AG04449 (cell line): ENCODE results near the gene ADCY7.

Experiments used
- CTCF ChIA-PET: fragments of 350-600 bp; formaldehyde crosslinking; extraction: SDS; loops from one replicate; lab custom pipeline; 2021; ENCODE audit warnings: antibody characterized with exemption; lab: Yijun Ruan, JAX
- POLR2A ChIA-PET: fragments of 400-600, 350-600 bp; formaldehyde crosslinking; extraction: SDS; loops from one replicate; lab custom pipeline; 2020; ENCODE audit warnings: antibody characterized with exemption, inconsistent platforms; lab: Yijun Ruan, JAX
- DNase-seq: peaks from one replicate; pipeline ENCODE4 v3.0.0-alpha.2; 2010; ENCODE audit warnings: low read depth, low spot score
- H3K4me3 ChIP-seq: 2 replicates; pipeline ENCODE4 v1.5.1; 2011; ENCODE audit warnings: low read depth, mild to moderate bottlenecking, control low read depth, low read length
- TF ChIP-seq, protein P1 (sequence below): IDR thresholded peaks from one replicate; pipeline ENCODE4 v1.5.1; 2011; ENCODE audit warnings: mild to moderate bottlenecking, moderate library complexity, low read length, control low read depth, inconsistent platforms; ENCODE audit not compliant: insufficient read depth; ENCODE audit errors: missing control alignments

ADCY7 gene

DNA sequence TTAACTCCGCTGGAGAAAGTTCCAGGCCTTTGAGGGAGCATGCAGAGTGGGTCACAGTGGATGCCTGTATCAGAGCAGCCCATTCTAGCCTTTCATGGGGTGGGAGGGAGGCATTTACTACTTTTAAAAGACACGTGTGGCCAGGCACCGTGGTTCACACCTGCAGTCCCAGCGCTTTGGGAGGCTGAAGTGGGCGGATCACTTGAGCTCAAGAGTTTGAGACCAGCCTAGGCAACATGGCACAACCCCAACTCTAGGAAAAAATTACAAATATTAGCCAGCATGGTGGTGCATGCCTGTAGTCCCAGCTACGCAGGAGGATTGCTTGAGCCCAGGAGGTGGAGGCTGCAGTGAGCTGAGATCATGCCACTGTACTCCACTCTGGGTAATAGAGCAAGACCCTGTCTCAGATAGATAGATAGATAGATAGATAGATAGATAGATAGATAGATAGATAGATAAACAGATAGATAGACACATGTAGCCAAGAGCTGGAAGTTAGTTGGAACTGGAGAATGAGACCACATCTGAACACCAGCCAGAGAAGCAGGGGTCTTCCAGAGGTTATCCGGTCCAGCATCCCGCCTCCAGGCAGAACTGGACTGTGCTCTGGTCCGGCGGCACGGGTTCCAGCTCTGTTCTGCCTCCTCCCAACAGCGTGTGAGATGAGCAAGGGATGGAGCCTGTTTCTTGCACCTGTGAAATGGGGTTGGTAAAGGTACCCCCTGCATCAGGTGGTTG, 3.6 kb downstream of the ADCY7 start:
- ChIA-PET CTCF (interaction anchor here (1.4 kb wide), 1 partner anchor 10 kb away, joined by 4 read pairs; no protein-coding TSS in a partner anchor), POLR2A (no interaction called here)
- TF ChIP-seq, protein P1, sequence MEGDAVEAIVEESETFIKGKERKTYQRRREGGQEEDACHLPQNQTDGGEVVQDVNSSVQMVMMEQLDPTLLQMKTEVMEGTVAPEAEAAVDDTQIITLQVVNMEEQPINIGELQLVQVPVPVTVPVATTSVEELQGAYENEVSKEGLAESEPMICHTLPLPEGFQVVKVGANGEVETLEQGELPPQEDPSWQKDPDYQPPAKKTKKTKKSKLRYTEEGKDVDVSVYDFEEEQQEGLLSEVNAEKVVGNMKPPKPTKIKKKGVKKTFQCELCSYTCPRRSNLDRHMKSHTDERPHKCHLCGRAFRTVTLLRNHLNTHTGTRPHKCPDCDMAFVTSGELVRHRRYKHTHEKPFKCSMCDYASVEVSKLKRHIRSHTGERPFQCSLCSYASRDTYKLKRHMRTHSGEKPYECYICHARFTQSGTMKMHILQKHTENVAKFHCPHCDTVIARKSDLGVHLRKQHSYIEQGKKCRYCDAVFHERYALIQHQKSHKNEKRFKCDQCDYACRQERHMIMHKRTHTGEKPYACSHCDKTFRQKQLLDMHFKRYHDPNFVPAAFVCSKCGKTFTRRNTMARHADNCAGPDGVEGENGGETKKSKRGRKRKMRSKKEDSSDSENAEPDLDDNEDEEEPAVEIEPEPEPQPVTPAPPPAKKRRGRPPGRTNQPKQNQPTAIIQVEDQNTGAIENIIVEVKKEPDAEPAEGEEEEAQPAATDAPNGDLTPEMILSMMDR: no peak

DNA sequence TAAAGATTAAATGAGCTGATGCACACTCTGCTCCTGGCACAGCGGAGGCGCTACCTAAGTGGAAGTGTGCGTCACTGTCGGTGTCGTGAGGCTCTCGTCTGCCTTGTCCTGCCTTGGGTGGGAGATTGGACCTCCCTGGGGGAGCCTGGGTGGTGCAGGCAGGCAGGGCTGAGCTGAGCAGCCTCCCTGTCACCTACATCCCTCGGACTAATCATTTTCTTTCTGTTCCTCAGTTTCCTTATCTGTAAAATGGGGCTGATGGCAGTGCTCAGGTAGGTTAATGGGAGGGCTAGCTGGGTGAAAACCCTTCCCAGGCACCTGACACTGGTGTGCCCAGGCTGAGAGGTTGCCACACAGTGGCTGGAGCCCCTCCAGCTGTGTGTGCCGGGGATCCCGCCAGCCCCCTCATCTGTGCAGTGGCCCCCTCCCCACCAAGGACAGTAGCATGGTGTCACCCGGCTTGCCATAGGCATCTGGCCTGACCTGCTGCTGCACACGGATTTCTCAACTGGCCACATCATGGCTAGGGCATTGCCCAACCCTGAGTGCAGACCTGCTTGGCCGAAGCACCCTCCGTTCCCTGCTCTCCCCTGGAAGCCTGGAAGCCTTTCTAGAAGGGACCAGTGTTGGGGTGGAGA, 4.3 kb downstream of the ADCY7 start:
- H3K4me3 ChIP-seq: no peak overlapping the region
- ChIA-PET CTCF (interaction anchor here (1.4 kb wide), 1 partner anchor 10 kb away, joined by 4 read pairs; no protein-coding TSS in a partner anchor), POLR2A (no interaction called here)
- DNase-seq: no peak
- TF ChIP-seq, protein P1: no peak

More for the DNA sequence above, 3.6 kb downstream of the ADCY7 start:
- H3K4me3 ChIP-seq: no peak overlapping the region
- DNase-seq: no peak

DNA sequence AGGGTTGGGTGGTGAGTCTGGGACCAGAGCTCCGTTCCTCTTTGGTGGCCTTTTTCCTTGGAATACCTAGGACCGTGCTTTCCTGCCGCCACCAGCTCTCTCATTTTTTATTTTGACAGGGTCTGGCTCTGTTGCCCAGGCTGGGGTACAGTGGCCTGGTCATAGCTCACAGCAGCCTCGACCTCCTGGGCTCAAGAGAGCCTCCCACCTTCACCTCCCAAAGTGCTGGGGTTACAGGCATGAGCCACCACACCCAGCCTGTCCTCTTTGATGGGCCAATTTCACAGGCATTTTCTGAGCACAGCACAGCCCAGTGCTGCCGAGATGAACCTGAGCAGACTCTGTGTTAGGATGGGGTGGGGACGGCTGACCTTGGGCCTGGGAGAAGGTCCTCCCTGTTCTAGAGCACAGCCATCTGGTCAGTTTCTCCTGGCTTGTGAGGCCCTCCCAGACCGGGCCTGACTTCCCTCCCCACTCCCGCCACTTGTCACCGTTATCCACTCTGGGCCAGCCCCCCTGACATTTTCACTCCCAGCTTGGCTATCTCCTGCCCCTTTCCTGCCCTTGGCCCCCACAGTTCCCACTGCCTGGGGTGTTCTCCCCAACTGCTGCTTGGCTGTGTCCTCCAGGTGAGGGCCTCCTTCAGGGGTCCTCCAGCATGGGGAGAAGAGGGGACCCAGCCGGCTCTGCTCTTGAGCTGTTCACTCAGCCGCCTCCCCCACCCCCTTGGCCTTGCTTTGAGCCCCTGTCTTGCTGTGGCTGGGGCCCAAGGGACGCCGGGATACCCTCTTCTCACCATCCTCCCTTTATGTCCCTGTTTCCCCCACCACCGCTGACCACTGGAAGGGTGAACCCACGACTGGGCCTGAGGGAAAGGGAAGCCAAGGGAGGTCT, 5.0 kb downstream of the ADCY7 start:
- POLR2A ChIA-PET: interaction anchor here (0.5 to 0.9 kb wide), 2 partner anchors 10 to 243 kb away, joined by 3 read pairs; no protein-coding TSS in a partner anchor
- TF ChIP-seq, protein P1: no peak
- no peak overlapping the region for H3K4me3 ChIP-seq
- no peak for DNase-seq
- CTCF ChIA-PET: interaction anchor here (1.4 kb wide), 1 partner anchor 9 kb away, joined by 4 read pairs; no protein-coding TSS in a partner anchor

DNA sequence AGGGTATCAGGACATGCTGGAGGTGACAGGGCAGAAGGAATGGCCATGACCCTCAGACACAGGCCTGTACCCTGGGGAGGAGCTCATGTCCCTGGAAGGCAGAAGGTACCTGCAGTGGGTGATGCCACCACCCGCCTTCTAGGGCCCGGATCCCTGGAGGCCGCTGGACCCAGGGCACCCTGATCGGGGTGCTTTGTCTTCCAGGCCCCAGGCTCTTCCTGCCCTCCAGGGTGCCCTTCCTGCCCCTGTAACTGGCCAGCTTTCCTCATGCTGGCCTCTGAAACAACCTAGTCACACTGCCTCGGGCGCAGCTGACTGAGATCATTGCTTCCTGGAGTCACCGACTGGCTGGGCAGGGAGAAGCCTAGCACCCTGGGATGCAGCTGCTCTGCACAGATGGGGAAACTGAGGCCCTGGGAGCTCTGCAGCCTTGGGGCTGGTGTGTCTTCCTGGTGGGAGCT, 5.8 kb downstream of the ADCY7 start:
- DNase-seq: no peak
- TF ChIP-seq, protein P1: no peak
- no peak overlapping the region for H3K4me3 ChIP-seq
- POLR2A ChIA-PET: interaction anchor here (0.5 kb wide), 1 partner anchor 243 kb away, joined by 3 read pairs; no protein-coding TSS in a partner anchor
- CTCF ChIA-PET: no interaction called here

DNA sequence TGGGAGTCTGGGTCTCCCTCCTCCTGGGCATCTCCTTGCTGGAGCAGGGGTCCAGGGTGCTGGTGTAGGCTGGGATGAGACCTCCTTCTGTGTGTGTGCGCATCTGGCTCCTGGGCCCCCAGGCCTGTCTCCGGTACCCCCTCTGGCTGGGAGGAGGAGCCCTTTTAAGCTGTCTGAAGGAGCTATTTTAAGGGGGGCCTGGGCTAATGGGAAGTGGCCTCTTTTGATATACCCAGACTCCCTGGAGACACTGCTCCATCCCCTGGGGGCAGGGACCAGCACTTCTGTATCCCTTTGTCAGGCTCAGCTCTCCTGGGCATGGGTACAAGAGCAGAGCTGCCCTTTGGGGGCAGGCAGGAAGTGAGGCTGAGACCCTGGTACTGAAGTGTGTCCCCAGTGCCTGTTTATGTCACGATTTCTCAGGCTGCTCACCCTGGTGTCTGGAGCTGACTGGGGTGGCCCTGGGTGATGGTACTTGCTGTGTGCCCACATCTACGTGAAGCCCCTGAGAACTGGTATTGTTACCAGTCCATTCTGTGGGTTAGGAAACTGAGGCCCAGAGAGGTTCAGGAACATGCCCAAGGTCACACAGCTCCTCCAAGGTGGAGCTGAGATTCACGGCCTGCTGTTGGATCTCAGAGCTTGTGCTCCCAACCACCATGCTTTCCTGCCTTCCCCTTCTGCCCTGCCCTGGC, 6.5 kb downstream of the ADCY7 start:
- H3K4me3 ChIP-seq: no peak overlapping the region
- DNase-seq: no peak
- ChIA-PET POLR2A (interaction anchor here (0.6 kb wide), 1 partner anchor 14 kb away, joined by 3 read pairs; no protein-coding TSS in a partner anchor), CTCF (interaction anchor here (1.0 to 1.1 kb wide), 2 partner anchors 21 to 62 kb away, joined by 3 read pairs; no protein-coding TSS in a partner anchor)
- TF ChIP-seq, protein P1: no peak
